Measurements from ENCODE around the gene UGT1A4. TPM values are rescaled to one million over a fixed set of nuclear protein-coding genes. Genes with fewer than 3 reads are reported as not detected.

Gene UGT1A4
- total RNA-seq, 1 donor from 2014 or later, result 0.98 TPM

DNA sequence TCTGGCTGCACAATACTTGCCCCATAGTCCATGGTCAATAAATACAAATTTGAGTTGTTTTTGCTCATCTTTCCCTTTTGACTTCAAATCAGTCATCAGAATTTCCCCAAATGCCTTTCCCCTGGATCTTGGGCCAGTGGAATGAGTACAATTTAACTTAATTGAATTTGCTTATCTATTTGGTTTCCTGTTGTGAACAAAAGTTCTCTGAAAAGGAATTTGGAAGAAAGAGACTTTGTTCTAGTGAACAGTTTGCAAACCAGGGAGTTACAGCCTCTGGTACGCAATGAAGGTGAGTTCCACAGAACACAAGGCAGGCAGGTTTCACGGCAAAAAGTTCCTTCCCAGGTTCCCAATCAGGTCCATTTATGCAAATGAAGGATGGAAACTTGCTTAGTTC, 40.3 kb downstream of the UGT1A4 start:
- no peak for DNase-seq (ENCODE audit: extremely low spot score in 2 of 2)
- H3K27me3 ChIP-seq, result no peaks in the 10 kb centered on the region
- no peak overlapping the region for H3K27ac ChIP-seq
- no peaks in the 10 kb centered on the region for H3K9me3 ChIP-seq
- intact Hi-C loops (cut with DNase I), result no loop called here
- TF ChIP-seq POLR2AphosphoS5 (IDR thresholded peaks at IDR 0.05; ENCODE audit: insufficient read depth in 1 of 2, low read depth in 1 of 2) (no peak), POLR2A (IDR thresholded peaks at IDR 0.05) (no peak)
- TF ChIP-seq, protein P1, sequence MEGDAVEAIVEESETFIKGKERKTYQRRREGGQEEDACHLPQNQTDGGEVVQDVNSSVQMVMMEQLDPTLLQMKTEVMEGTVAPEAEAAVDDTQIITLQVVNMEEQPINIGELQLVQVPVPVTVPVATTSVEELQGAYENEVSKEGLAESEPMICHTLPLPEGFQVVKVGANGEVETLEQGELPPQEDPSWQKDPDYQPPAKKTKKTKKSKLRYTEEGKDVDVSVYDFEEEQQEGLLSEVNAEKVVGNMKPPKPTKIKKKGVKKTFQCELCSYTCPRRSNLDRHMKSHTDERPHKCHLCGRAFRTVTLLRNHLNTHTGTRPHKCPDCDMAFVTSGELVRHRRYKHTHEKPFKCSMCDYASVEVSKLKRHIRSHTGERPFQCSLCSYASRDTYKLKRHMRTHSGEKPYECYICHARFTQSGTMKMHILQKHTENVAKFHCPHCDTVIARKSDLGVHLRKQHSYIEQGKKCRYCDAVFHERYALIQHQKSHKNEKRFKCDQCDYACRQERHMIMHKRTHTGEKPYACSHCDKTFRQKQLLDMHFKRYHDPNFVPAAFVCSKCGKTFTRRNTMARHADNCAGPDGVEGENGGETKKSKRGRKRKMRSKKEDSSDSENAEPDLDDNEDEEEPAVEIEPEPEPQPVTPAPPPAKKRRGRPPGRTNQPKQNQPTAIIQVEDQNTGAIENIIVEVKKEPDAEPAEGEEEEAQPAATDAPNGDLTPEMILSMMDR (IDR thresholded peaks at IDR 0.05), result no peak
- H3K4me1 ChIP-seq, result no peaks in the 10 kb centered on the region
- no peaks in the 10 kb centered on the region for H3K36me3 ChIP-seq
- no peak overlapping the region for H3K4me3 ChIP-seq

DNA sequence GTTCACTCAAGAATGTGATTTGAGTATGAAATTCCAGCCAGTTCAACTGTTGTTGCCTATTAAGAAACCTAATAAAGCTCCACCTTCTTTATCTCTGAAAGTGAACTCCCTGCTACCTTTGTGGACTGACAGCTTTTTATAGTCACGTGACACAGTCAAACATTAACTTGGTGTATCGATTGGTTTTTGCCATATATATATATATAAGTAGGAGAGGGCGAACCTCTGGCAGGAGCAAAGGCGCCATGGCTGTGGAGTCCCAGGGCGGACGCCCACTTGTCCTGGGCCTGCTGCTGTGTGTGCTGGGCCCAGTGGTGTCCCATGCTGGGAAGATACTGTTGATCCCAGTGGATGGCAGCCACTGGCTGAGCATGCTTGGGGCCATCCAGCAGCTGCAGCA, 41.5 kb downstream of the UGT1A4 start, which contains the start of gene UGT1A1:
Gene UGT1A1 (plus strand): TSS at position 228 of the 400 bp plus-strand sequence. CDS start 18 bp downstream, at position 246.
- DNase-seq (ENCODE audit: extremely low spot score in 2 of 2), result no peak
- intact Hi-C loops (cut with DNase I), result no loop called here
- Histone ChIP-seq H3K9me3 (no peaks in the 10 kb centered on the region), H3K27me3 (no peaks in the 10 kb centered on the region), H3K4me3 (no peak within 1 kb of the TSS), H3K4me1 (no peaks in the 10 kb centered on the region), H3K27ac (no peak within 1 kb of the TSS), H3K36me3 (no peaks in the 10 kb centered on the region)
- TF ChIP-seq POLR2A (IDR thresholded peaks at IDR 0.05) (no peak), POLR2AphosphoS5 (IDR thresholded peaks at IDR 0.05; ENCODE audit: insufficient read depth in 1 of 2, low read depth in 1 of 2) (no peak)
- TF ChIP-seq, protein P1 (IDR thresholded peaks at IDR 0.05), result no peak

DNA sequence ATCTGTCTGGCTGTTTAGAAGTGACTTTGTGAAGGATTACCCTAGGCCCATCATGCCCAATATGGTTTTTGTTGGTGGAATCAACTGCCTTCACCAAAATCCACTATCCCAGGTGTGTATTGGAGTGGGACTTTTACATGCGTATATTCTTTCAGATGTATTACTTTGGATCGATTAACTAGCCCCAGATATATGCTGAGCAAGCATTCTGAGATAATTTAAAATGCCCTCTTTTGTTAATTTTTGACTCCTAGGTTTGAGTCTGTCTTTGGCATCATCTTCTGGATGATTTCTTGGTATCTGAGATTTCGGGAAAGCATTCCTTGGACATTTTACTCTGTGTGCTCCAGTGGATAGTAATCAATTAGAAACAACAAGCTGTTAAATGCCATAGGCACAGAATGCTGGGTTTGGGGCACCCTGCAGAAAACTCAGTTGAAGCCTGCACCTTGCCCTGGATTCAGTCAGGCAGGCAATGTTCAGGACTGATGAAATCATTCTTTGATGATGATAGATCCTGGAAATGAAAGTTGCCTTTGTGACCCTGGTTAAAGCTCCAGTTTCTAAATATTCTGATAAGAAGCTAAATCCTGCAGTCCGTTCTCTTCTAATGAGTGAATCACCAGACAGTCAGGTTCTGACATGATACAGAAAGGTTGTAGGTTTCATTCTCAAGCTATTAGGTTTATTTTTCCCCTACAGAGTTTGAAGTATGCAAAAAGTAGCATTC, 42.7 kb downstream of the UGT1A4 start:
- Histone ChIP-seq H3K4me1 (no peaks in the 10 kb centered on the region), H3K4me3 (no peak overlapping the region), H3K27me3 (no peaks in the 10 kb centered on the region), H3K36me3 (no peaks in the 10 kb centered on the region), H3K27ac (no peak overlapping the region), H3K9me3 (no peaks in the 10 kb centered on the region)
- TF ChIP-seq, protein P1 (IDR thresholded peaks at IDR 0.05), result no peak
- TF ChIP-seq POLR2AphosphoS5 (IDR thresholded peaks at IDR 0.05; ENCODE audit: insufficient read depth in 1 of 2, low read depth in 1 of 2), result no peak
- intact Hi-C loops (cut with DNase I), result no loop called here
- no peak for DNase-seq (ENCODE audit: extremely low spot score in 2 of 2)

DNA sequence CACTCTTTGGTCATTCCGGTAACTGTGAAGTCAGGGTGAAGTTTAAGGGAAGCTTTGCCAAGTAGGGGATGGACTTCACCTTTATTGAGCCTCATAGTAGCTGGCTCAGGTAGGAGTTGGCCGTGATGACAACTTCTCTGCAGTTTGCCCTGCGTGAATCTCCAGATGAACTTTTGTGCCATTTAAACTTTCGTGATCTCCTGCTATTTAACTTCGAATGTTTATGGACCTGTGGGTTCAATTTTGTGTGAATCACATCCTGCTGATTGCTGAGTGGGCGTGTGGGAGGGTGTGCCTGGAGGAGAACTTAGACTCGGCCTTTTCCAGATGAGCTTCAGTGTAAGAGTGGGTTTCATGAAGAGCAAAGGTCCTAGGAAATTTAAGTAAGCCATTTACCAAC, 45.7 kb downstream of the UGT1A4 start:
- intact Hi-C loops (cut with DNase I), result no loop called here
- H3K4me1 ChIP-seq, result no peaks in the 10 kb centered on the region
- H3K27ac ChIP-seq, result no peak overlapping the region
- H3K36me3 ChIP-seq, result no peaks in the 10 kb centered on the region
- no peak for DNase-seq (ENCODE audit: extremely low spot score in 2 of 2)
- H3K4me3 ChIP-seq, result no peak overlapping the region
- no peak for TF ChIP-seq POLR2AphosphoS5 (IDR thresholded peaks at IDR 0.05; ENCODE audit: insufficient read depth in 1 of 2, low read depth in 1 of 2)
- TF ChIP-seq POLR2A (IDR thresholded peaks at IDR 0.05), result no peak
- TF ChIP-seq, protein P1 (IDR thresholded peaks at IDR 0.05), result no peak
- H3K27me3 ChIP-seq, result no peaks in the 10 kb centered on the region
- no peaks in the 10 kb centered on the region for H3K9me3 ChIP-seq

DNA sequence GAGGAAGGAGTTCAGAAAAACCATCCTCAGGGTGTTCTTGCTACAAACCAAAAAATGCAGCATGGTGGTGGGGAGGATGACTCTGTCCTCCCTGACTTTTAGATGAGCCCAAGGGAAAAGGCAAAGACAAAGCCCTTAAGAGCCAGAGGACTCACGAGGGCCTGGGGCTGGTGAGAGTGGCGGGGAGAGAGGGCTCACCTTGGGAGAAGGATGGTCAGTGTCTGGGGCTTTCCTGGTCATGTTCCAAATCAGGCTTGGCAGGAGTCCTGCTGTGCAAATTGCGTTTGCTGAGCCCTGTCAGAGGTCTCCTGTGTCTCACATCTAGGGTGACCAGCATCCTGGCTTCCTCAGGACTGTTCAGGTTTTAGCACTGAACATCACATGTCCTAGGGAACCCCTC, 46.2 kb downstream of the UGT1A4 start:
- Histone ChIP-seq H3K4me1 (no peaks in the 10 kb centered on the region), H3K4me3 (no peak overlapping the region), H3K27me3 (no peaks in the 10 kb centered on the region), H3K9me3 (no peaks in the 10 kb centered on the region), H3K36me3 (no peaks in the 10 kb centered on the region), H3K27ac (no peak overlapping the region)
- TF ChIP-seq, protein P1 (IDR thresholded peaks at IDR 0.05), result no peak
- TF ChIP-seq POLR2A (IDR thresholded peaks at IDR 0.05) (no peak), POLR2AphosphoS5 (IDR thresholded peaks at IDR 0.05; ENCODE audit: insufficient read depth in 1 of 2, low read depth in 1 of 2) (no peak)
- no peak for DNase-seq (ENCODE audit: extremely low spot score in 2 of 2)
- intact Hi-C loops (cut with DNase I), result no loop called here

All from vagina (tissue), 2 donors.